Activated CD4-positive, CD25-positive, alpha-beta regulatory T cell treated with anti-CD3 and anti-CD28 coated beads, Interleukin-2, amount 50 U/mL, for 16 hours (primary cell): ENCODE measurements around the gene SEMA3G.

Source experiments
- DNase-seq: peaks from one replicate; pipeline ENCODE4 v3.0.0-alpha.2; 2020; ENCODE audit warnings: low read depth, low spot score

Gene SEMA3G

DNA sequence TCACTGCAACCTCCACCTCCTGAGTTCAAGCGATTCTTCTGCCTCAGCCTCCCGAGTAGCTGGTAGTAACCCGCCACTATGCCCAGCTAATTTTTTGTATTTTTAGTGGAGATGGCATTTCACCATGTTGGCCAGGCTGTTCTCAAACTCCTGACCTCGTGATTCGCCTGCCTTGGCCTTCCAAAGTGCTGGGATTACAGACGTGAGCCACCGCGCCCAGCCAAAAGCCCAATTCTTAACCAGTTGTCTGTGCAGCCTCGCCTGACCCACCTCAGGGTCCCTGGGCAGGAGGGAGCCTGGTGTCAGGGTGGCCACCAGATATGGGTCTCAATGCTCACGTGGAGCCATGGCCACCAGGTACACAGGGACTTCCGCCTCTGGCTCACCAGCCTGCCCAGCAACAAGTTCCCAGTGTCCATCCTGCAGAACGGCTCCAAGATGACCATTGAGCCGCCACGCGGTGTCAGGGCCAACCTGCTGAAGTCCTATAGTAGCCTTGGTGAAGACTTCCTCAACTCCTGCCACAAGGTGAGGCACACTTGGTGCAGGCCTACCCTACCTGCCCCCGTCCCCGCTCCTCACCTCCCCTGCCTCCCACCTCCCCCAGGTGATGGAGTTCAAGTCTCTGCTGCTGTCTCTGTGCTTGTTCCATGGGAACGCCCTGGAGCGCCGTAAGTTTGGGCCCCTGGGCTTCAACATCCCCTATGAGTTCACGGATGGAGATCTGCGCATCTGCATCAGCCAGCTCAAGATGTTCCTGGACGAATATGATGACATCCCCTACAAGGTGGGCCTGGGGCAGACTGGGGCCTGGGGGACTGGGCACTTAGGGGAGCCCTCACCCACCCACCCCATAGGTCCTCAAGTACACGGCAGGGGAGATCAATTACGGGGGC is 48.6 kb downstream of the SEMA3G start:
- DNase-seq = no peak

GRCh38 chr3:52395503-52395865 is 49.4 kb downstream of the SEMA3G start:
- no peak for DNase-seq

DNA sequence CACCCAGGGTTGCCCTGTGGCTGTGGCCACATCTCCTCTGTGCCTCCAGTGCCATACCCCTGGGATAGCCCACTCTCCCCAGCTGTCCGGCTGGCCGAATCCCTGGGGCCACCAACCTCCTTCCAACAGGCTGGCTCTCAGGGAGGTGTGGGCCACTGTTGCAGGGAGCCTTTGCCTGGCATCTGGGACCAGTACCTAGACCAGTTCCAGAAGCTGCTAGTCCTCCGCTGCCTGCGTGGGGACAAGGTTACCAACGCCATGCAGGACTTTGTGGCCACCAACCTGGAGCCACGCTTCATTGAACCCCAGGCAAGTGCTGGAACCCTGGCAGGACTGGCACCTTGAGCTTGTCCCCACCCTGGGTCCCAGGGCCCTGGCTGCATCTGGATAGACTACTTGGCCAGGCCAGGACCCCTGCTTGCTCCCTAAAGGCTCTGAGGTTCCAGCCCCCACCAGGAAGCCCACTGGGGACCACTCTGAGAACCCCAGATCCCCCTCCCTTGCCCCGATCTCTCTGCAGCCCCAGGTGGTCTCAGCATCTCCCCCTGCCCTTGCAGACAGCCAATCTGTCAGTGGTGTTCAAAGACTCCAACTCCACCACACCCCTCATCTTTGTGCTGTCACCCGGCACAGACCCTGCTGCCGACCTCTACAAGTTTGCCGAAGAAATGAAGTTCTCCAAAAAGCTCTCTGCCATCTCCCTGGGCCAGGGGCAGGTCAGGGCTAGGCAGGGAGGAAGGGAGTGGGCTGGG is 50.0 kb downstream of the SEMA3G start:
- no peak for DNase-seq

- DNase-seq = no peak
Observed at GRCh38 chr3:52393959-52394670, 50.8 kb downstream of the SEMA3G start.

DNA sequence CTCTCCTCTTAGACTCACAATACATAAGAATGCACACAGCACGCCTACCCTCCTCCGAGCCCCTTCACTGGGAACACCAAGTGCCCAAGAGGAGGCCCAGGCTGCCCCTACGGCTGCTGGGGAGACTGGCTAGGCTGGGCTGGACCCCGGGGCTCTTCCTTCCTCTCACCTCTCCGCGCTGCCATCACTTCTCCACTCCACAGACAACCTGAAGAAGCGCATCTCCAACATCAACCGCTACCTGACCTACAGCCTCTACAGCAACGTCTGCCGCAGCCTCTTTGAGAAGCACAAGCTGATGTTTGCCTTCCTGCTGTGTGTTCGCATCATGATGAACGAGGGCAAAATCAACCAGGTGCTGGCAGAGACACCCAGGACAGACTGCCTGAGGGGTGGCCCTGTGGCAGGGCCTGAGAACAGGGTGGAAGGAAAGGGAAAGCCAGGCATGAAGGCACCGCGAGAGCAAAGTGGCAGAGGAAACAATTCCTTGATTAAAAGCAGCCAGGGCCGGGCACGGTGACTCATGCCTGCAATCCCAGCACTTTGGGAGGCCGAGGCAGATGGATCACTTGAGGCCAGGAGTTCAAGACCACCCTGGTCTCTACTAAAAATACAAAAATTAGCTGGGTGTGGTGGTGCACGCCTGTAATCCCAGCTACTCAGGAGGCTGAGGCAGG is 51.6 kb downstream of the SEMA3G start:
- no peak for DNase-seq

DNA sequence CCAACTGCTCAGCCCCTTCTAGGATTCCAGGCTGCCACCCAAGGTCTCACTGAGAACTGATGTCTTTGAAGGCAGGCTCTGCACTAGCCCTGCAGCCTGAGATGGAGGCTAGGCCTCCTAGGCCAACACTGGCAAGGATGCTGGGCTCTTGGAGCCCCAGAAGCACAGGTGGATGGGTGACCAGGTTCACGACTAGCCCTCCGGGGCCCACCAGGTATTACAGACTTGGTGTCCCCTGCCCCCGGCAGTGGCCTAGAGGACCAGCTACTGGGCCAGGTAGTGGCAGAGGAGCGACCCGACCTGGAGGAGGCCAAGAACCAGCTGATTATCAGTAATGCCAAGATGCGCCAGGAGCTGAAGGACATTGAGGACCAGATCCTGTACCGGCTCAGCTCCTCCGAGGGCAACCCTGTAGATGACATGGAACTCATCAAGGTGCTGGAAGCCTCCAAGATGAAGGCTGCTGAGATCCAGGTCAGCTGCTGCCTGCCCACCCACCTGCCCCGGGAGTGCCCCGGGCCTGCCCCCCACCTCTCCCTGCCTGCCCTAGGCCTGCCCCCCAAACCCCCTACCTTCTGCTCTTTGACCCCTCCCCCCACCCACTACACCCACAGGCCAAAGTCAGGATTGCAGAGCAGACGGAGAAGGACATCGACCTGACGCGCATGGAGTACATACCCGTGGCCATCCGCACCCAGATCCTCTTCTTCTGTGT is 52.5 kb downstream of the SEMA3G start:
- DNase-seq = no peak

GRCh38 chr3:52391096-52391495 is 53.8 kb downstream of the SEMA3G start:
- no peak for DNase-seq

DNA sequence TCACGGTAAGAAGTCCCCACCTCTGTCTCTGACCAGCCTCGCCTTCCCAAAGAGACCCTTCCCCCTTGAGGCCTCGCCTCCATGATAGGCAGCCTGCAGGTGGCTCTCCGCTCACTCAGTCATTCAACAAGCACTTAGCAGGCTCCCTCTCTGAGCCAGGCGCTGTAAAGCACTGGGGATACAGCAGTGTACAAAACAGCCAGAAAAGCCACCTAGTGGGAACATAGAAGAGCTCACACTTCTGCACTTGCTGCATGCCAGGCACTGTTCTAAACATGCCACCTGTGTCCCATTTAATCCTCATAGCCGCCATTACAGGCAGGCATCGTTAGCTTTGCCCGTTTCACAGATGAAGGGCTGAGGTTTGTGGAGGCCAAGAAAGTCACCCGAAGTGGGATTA is 56.0 kb downstream of the SEMA3G start:
- no peak for DNase-seq

- DNase-seq = no peak
Observed at GRCh38 chr3:52388348-52388821, 56.5 kb downstream of the SEMA3G start.

GRCh38 chr3:52387481-52387880 is 57.4 kb downstream of the SEMA3G start:
- DNase-seq = no peak

DNA sequence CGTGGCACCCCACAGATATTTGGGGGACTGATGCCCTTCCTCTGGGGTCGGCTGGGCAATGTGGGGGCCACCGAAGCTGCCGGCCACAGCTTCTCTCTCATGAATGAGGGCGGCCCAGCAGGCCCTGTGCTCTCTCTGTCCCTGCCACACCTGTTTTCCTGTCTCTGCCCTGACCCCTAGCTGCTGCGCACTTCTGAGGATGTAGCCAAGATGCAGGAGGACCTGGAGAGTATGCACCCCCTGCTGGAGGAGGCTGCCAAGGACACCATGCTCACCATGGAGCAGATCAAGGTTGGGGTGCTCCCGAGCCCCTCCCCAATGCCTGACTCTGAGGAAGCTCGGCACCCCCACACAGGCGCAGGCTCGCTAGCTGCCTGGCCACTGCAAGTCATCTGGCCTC is 59.7 kb downstream of the SEMA3G start:
- no peak for DNase-seq

- no peak for DNase-seq
Observed at GRCh38 chr3:52384019-52384761, 60.7 kb downstream of the SEMA3G start.

DNA sequence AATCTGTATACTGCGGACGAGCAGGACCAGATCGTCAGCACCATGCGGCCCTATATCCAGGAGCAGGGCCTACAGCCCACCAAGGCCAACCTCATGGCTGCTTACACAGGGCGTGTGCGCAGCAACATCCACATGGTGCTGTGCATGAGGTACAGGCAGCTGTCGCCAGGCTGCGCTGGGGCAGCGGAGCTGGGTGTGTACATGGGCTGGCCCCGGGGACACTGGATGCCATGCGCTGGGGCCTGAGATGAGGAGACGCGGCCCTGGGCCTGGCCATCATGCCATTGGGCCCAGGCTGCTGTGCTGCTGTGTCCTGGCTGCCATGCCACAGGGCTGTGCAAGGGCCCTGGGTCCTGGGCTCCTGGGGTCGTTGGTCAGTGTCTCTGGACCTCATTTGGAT is 61.5 kb downstream of the SEMA3G start:
- DNase-seq = no peak
